Transverse colon (tissue), 4 donors: ENCODE data around the gene DBNL.

Experiments used
- EP300 ChIP-seq: sonication (generic); formaldehyde crosslinking; IDR thresholded peaks from one replicate; pipeline ENCODE4 v1.6.1; 2017; ENCODE audit warnings: antibody characterized with exemption, low read depth
- POLR2AphosphoS5 ChIP-seq, 3 donors: sonication (generic); formaldehyde crosslinking; IDR thresholded peaks; one replicate each; pipeline ENCODE4 v1.6.1; 2016; ENCODE audit warnings: antibody characterized with exemption in 3 of 3
- TF ChIP-seq, protein P1 (sequence below), 5 experiments: fragments of 200-600 bp in 3 of 5; fragments of 450-650 bp in 2 of 5; sonication (generic) in 3 of 5; IDR thresholded peaks; 1 replicate in 2 of 5; 2 replicates in 3 of 5; pipeline ENCODE4 v1.5.1; 2016 to 2017; ENCODE audit warnings: antibody characterized with exemption in 5 of 5, inconsistent platforms in 3 of 5, mild to moderate bottlenecking in 2 of 5, moderate library complexity in 1 of 5

DNA sequence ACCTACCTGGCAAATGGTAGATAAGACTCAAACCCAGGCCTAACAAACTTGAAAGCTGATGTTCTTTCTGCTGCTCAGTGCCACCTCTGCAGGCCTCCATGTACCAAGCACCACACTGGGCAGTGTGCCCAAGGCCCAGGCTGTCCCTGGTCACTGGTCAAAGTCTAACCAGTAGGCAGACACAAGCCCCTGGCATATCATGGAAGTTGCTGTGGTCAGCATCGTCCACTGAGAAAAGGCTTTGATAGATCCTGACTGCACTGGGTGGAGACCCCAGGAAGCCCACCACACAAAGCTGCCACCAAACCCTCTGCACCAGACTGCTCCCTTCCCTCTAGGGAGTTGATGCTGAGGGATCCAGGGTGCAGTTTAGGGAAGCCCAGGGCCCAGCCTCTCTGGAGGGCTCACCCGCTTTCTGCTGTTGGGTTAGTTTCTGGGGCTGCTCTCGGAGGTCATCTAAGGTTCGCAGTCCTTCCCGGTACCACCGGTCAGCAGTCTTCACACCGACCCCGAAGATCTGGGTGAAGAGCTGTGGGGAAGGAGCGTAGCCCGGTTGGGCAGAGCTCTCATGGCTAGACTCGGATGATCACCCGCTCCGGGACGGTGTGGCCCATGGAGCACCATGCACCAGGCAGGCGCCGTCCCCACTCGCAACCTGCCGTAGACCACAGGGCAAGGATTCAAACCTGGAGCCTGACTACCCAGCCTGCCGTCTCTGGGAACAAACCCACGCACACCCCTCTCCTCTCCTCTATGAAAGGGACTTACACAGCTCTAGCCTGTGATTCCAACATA, 31.8 kb downstream of the DBNL start:
- TF ChIP-seq EP300 (no peak), POLR2AphosphoS5 (IDR thresholded peaks at IDR 0.05) (no peak)
- TF ChIP-seq, protein P1, sequence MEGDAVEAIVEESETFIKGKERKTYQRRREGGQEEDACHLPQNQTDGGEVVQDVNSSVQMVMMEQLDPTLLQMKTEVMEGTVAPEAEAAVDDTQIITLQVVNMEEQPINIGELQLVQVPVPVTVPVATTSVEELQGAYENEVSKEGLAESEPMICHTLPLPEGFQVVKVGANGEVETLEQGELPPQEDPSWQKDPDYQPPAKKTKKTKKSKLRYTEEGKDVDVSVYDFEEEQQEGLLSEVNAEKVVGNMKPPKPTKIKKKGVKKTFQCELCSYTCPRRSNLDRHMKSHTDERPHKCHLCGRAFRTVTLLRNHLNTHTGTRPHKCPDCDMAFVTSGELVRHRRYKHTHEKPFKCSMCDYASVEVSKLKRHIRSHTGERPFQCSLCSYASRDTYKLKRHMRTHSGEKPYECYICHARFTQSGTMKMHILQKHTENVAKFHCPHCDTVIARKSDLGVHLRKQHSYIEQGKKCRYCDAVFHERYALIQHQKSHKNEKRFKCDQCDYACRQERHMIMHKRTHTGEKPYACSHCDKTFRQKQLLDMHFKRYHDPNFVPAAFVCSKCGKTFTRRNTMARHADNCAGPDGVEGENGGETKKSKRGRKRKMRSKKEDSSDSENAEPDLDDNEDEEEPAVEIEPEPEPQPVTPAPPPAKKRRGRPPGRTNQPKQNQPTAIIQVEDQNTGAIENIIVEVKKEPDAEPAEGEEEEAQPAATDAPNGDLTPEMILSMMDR (IDR thresholded peaks at IDR 0.05) = no peak
